Right atrium auricular region (tissue), 2 donors: ENCODE measurements around the gene PTPRN2. TPM values are rescaled to one million over a fixed set of nuclear protein-coding genes. Genes with fewer than 3 reads are reported as not detected.

Experiments used
- DNase-seq: peaks from one replicate; pipeline ENCODE4 v3.0.0-alpha.2; 2019; ENCODE audit warnings: low spot score
- H3K27ac ChIP-seq, 2 donors: fragments of 200-600 bp; sonication (generic); 1 replicate in 1 of 2; 2 replicates in 1 of 2; pipeline ENCODE4 v1.5.1; 2016 to 2019
- H3K27me3 ChIP-seq, 2 donors: fragments of 200-600 bp; sonication (generic); one replicate each; pipeline versions ENCODE4 v1.5.1 to v1.6.0; 2017 to 2019
- H3K36me3 ChIP-seq: fragments of 200-600 bp; sonication (generic); one replicate; pipeline ENCODE4 v1.5.1; 2016
- H3K4me1 ChIP-seq, 2 donors: fragments of 200-600 bp; sonication (generic); one replicate each; pipeline versions ENCODE4 v1.5.1 to v1.6.0; 2017 to 2019
- H3K4me3 ChIP-seq, 2 donors: fragments of 200-600 bp; sonication (generic); 1 replicate in 1 of 2; 2 replicates in 1 of 2; pipeline ENCODE4 v1.5.1; 2017 to 2019; ENCODE audit warnings: mild to moderate bottlenecking in 1 of 2, moderate library complexity in 1 of 2
- H3K9me3 ChIP-seq, 2 donors: fragments of 200-600 bp; sonication (generic); one replicate each; pipeline ENCODE4 v1.5.1; 2019
- total RNA-seq, 2 donors: library from RNA; depleted of rRNA; stranded (reverse); fragments of >200 nt; gene quantifications; one replicate each; pipeline ENCODE4 v1.1.0, GENCODE V29; 2016
- TF ChIP-seq, protein P1 (sequence below), 2 donors: fragments of 200-600 bp; sonication (generic); IDR thresholded peaks; one replicate each; pipeline ENCODE4 v1.5.1; 2019; ENCODE audit warnings: antibody characterized with exemption in 2 of 2

PTPRN2 gene
- total RNA-seq, 2 donors from 2014 or later = 2.6 to 2.7 TPM

DNA sequence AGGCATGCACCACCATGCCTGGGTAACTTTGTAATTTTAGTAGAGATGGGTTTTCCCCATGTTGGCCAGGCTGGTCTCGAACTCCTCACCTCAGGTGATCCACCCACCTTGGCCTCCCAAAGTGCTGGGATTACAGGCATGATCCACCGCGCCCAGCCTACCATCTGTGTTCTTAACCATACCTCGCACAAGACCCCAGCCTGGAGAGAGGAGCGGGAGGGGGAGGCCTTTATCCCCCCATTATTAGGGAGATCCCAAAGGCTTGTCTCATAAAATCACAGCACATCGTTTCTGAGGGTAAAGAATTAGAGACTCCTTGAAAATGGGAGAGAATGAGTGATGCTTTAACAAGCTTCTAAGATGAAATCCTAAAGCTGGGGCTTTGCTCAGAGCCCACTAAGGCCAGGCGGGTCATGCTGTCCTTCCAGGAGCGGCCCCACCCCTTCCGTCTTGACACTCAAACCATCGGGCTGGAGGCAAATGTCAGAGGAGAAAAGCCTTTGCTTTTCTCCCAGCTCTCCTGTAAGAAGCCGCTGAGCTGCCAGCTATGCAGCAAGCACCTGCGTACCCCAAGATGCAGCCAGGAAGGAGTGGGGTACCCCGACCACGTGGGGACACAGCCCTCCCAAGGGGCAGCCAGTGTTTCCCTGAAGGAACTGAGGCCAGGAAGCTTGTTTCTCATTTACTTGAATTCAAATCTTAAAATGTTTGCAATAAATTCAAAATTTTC, 339.7 kb downstream of the PTPRN2 start:
- TF ChIP-seq, protein P1, sequence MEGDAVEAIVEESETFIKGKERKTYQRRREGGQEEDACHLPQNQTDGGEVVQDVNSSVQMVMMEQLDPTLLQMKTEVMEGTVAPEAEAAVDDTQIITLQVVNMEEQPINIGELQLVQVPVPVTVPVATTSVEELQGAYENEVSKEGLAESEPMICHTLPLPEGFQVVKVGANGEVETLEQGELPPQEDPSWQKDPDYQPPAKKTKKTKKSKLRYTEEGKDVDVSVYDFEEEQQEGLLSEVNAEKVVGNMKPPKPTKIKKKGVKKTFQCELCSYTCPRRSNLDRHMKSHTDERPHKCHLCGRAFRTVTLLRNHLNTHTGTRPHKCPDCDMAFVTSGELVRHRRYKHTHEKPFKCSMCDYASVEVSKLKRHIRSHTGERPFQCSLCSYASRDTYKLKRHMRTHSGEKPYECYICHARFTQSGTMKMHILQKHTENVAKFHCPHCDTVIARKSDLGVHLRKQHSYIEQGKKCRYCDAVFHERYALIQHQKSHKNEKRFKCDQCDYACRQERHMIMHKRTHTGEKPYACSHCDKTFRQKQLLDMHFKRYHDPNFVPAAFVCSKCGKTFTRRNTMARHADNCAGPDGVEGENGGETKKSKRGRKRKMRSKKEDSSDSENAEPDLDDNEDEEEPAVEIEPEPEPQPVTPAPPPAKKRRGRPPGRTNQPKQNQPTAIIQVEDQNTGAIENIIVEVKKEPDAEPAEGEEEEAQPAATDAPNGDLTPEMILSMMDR (IDR thresholded peaks at IDR 0.05) = no peak
- no peaks in the 10 kb centered on the region for H3K27me3 ChIP-seq
- H3K4me1 ChIP-seq = no peaks in the 10 kb centered on the region
- DNase-seq = peak; percentile 32
- no peaks in the 10 kb centered on the region for H3K36me3 ChIP-seq
- H3K4me3 ChIP-seq = no peak overlapping the region
- H3K9me3 ChIP-seq = no peaks in the 10 kb centered on the region
- H3K27ac ChIP-seq = no peak overlapping the region

DNA sequence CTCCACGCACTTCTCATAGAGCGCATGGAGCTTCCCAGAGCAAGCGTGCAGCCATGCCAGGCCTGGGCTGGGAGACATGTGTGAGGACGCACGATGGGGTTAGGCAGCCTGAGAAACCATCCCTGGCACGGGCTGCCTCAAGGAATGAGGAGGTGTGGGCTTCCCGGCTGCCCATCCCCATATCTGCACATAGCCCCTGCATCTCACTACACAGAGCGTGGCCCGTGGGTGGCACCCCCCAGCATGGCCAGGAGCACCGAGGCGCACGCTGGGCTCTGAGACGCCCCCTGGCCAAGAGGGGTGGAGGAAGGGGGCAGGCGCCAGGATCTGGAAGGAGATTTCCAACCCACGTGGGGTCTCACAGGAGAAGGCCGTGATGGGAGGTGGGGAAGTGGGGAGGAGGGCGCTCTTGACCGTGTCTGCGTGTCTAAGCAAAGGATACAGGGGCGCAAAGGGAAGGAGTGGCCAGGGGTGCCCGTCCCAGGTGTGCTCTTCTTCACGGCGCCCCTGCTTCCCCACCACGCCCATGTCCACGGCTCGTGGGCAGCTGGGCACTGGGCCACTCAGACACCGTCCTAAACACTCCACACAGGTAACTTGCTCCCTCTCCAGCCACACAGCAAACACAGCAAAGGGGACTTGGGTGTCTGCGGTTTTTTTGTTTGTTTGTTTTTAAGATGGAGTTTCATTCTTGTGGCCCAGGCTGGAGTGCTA, 340.5 kb downstream of the PTPRN2 start:
- Histone ChIP-seq H3K9me3 (no peaks in the 10 kb centered on the region), H3K27me3 (no peaks in the 10 kb centered on the region), H3K27ac (no peak overlapping the region), H3K36me3 (no peaks in the 10 kb centered on the region), H3K4me3 (no peak overlapping the region), H3K4me1 (no peaks in the 10 kb centered on the region)
- DNase-seq = peak; percentile 23
- TF ChIP-seq, protein P1 (IDR thresholded peaks at IDR 0.05) = no peak

DNA sequence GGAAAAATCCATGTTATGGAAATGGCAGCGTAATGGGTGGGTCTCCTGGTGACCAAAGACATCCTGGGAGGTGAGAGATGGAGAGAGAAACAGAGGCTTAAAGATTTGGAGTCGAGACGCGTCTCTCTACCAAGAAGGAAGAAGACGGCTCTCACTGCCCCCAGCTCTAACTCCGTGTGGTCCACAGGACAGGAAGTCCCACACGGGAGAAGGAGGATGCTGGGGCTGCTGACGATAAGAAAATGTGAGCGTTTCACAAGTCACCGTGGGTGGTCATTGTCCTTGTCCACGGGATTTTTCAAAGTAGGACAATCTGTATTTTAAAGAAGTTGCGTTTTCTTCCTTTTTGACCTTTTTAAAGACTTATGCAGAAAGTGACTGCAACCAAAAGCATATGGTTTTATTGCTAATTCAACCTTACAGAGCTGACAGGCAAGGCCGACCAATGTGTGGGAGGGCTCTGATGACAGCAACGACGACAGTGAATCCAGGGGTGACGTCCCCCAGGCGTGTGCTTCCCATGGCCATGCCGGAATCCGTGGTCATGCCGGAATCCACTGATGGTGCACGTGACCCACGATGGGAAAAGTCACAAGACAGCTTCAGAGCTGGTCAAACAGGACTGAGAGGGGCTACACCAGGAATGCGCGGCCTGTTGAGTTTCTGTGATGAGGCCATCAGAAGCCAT, 341.2 kb downstream of the PTPRN2 start:
- Histone ChIP-seq H3K36me3 (no peaks in the 10 kb centered on the region), H3K4me1 (no peaks in the 10 kb centered on the region), H3K9me3 (no peaks in the 10 kb centered on the region), H3K27ac (no peak overlapping the region), H3K4me3 (no peak overlapping the region), H3K27me3 (no peaks in the 10 kb centered on the region)
- TF ChIP-seq, protein P1 (IDR thresholded peaks at IDR 0.05) = no peak
- peak; percentile 9 for DNase-seq

DNA sequence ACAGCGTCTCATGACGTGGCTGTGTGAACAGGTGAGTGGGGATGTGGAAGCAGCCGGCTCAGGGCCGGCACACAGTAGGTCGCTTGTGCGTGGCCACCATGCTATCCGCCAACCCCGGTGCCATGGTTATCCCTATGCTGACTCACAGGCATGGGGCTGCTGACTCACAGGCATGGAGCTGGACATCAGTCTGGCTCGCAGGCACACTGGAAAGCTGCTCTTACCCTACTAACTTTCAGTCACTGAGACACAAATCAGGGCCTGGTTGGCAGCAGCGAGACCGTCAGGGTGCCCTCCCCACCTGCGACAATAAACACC, 341.9 kb downstream of the PTPRN2 start:
- H3K27me3 ChIP-seq = no peaks in the 10 kb centered on the region
- DNase-seq = peak; percentile 42
- H3K27ac ChIP-seq = no peak overlapping the region
- no peaks in the 10 kb centered on the region for H3K36me3 ChIP-seq
- TF ChIP-seq, protein P1 (IDR thresholded peaks at IDR 0.05) = no peak
- H3K4me1 ChIP-seq = no peaks in the 10 kb centered on the region
- no peaks in the 10 kb centered on the region for H3K9me3 ChIP-seq
- no peak overlapping the region for H3K4me3 ChIP-seq

DNA sequence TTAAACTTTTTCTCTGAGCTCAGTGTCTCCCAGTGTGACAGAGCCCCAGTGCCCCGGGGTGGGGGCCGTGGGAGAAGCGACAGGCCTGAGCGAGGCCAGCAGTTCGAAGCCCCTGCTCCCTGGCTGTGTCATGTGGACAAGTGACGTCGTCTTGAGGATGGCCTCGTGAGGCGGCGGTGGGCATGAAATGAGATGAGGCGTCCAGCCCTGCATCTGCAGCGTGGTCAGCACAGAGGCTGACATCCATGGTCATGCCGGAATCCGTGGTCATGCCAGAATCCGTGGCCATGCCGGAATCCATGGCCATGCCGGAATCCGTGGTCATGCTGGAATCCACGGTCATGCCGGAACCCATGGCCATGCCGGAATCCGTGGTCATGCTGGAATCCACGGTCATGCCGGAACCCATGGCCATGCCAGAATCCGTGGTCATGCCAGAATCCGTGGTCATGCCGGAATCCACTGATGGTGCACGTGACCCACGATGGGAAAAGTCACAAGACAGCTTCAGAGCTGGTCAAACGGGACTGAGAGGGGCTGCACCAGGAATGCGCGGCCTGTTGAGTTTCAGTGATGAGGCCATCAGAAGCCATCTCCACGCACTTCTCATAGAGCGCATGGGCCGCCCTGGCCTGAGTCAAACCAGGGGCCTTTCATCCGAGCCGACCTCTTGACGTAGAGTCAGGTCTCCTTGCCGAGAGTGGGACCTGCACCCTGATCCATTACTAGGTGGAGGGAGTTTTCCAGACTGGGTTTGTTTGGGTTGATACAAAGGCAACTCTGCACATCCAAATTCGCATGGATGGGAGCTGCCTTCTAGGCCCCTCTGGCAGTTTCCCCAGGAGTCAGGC, 342.5 kb downstream of the PTPRN2 start:
- no peaks in the 10 kb centered on the region for H3K27me3 ChIP-seq
- no peaks in the 10 kb centered on the region for H3K36me3 ChIP-seq
- TF ChIP-seq, protein P1 (IDR thresholded peaks at IDR 0.05) = no peak
- H3K4me3 ChIP-seq = no peak overlapping the region
- H3K4me1 ChIP-seq = no peaks in the 10 kb centered on the region
- no peak overlapping the region for H3K27ac ChIP-seq
- no peaks in the 10 kb centered on the region for H3K9me3 ChIP-seq
- peak; percentile 32 for DNase-seq
